ENCODE measurements around the gene KBTBD4.
"Not testable (repeated sequence)": the region's sequence is repeated elsewhere in the genome, so short reads cannot be mapped to it uniquely, and the experiment has no call there.

KBTBD4 gene

GRCh38 chr11:47560426-47560825, 18.3 kb downstream of the KBTBD4 start:
- no peak for DNase-seq (ENCODE audit: low read depth in 2 of 2)

DNA sequence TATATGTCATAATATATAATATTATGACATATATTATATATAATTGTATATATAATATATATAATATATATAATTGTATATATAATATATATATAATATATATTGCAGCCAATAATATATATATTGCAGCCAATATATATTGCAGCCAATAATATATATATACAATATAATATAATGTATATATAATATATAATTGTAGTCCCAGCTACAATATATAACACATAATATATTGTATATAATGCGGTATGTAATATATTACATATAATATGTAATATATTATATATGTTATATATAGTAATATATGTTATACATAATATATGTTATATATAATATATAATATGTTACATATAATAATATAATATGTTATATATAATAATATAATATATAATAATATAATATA, 20.1 kb downstream of the KBTBD4 start:
- DNase-seq (ENCODE audit: low read depth in 2 of 2), result no peak

DNA sequence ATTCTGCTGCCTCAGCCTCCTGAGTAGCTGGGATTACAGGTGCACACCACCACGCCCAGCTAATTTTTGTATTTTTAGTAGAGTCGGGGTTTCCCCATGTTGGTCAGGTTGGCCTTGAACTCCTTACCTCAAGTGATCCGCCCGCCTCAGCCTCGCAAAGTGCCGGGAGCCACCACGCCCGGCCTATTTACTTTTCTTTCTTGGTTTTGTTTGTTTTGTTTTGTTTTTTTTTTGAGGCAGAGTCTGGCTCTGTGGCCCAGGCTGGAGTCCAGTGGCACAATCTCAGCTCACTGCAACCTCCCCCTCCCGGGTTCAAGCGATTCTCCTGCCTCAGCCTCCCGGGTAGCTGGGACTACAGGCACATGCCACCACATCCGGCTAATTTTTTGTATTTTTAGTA, 21.8 kb downstream of the KBTBD4 start:
- DNase-seq (ENCODE audit: low read depth in 2 of 2), result not testable (repeated sequence)

GRCh38 chr11:47553406-47553743, 25.4 kb downstream of the KBTBD4 start:
- peak in 1 of 2 donors; percentile 26 for DNase-seq (ENCODE audit: low read depth in 2 of 2)

DNA sequence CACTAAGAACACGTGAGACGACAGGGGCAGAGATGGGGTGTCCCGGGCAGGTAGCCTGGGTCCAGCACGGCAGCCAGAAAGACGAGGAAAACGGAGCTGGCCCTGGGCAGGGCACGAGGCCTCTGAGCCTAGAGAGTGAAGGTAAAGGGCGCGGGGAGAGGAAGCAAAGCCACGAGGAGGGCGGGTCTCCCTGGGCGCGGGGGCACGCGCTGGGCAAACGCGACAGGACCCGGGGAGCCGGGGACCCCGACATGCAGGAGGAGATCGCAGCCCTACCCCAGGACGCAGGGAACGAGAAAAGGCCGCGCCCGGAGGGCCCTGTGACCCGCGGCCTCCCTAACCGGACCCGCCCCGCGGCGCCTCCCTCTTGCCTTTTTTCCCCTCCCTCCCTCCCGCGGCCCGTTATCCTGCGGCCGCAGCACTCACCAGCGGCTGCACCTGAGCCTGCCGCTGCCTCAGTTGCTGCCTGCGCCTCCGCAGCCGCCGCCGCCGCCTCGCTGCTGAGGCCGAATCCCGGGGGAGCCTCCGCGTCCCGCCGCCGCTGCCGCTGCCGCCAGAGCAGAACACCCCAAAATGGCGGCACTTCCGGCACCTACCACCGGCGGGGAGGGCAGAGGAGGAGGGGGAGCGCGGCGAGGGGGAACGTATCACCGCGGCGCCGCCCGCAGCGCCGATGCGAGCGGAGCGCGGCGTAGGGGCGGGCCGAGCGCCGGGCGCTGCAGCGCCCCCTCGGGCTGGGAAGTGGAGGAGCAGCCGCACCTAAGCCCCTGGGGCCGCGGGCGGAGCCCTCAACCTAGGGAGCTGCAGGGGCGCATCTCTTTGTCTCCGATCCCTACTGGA, 26.0 kb downstream of the KBTBD4 start, which contains the start of gene CELF1:
TSS of gene CELF1 (minus strand) at position 567 of the 840 bp plus-strand sequence. CDS start 53,609 bp downstream, outside the sequence.
- DNase-seq (ENCODE audit: low read depth in 2 of 2), result peak; percentile 88 to 89

GRCh38 chr11:47552056-47552565, 26.7 kb downstream of the KBTBD4 start:
- peak in 1 of 2 donors; percentile 9 for DNase-seq (ENCODE audit: low read depth in 2 of 2)

DNA sequence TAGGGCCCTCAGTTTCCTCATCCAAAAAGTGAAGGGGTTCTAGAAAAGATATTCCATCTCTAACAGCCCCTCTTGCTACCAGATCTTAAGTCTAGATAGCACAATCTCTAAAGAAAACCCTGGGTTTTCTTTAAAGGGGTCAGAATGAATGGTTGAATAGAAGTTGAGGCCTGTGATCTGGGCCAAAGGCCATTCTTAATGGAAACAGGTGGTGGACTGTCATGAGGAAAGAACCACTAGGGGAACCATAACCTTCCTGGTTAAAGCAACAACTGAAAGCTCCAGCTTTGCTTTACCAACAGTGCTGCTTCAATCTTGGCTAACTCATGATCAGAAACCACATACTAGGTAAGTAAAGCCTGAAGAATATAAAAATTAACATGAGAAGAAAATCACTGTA, 27.7 kb downstream of the KBTBD4 start:
- DNase-seq (ENCODE audit: low read depth in 2 of 2), result no peak

DNA sequence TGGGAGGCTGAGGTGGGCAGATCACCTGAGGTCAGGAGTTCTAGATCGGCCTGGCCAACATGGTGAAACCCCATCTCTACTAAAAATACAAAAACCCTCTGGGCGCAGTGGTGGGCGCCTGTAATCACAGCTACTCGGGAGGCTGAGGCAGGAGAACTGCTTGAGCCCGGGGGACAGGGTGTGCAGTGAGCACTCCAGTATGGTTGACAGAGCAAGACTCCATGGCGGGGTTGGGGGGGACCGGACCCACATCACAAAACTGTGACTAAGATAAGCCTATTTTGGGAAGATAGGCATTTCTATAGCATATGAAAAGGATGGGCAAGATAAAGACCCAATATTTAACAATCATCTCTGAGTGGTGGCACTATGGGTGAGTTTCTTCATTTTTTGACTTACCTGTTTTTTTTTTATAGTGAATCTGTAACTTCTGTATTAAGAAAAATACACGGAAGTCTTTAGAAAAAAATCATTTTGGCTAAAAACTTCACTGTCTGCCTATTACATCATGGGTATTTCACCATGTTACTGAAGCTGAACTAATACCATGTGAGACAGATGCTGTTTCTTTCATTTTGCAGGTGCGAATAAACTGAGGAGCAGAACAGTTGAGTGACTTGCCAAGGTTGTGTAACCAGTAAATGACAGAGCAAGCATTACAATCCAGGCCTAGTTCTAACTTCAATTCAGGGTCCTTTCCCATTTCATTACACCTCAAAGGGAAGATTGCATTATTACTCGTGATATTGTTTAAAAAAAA, 28.3 kb downstream of the KBTBD4 start:
- DNase-seq (ENCODE audit: low read depth in 2 of 2), result no peak

DNA sequence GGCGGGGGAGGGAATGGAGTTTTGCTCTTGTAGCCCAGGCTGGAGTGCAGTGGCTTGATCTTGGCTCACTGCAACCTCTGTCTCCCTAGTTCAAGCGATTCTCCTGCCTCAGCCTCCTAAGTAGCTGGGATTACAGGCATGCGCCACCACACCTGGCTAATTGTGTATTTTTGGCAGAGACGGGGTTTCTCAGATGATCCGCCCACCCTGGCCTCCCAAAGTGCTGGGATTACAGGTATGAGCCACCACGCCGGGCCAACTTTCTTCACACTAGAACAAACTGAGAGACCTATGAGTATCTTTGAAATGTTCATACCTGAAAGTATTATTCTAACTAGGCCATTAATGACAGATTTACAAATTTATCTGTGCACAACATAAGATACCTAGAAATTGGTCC, 32.5 kb downstream of the KBTBD4 start:
- not testable (repeated sequence) for DNase-seq (ENCODE audit: low read depth in 2 of 2)

GRCh38 chr11:47545298-47545697, 33.5 kb downstream of the KBTBD4 start:
- no peak for DNase-seq (ENCODE audit: low read depth in 2 of 2)

DNA sequence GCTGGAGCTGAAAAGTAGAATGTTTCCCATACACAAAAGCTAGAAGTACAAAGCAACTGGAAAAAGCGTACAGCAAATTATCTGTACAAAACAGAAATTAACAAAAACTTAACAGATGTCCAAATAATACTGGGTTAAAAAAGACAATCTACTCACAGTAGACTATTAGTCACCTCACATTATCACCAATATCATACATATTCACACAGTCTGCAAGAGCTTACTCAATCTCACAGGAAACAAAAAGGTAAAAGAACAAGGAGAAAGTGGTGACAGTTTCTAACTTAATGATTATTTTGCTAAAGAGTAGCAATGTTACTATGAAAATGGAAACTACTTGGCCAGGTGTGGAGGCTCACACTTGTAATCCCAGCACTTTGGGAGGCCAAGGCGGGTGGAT, 37.7 kb downstream of the KBTBD4 start:
- no peak for DNase-seq (ENCODE audit: low read depth in 2 of 2)

GRCh38 chr11:47539681-47540039, 39.1 kb downstream of the KBTBD4 start:
- no peak for DNase-seq (ENCODE audit: low read depth in 2 of 2)

- DNase-seq (ENCODE audit: low read depth in 2 of 2), result no peak
Measured at GRCh38 chr11:47538741-47539565, 39.8 kb downstream of the KBTBD4 start.

- no peak for DNase-seq (ENCODE audit: low read depth in 2 of 2)
Measured at GRCh38 chr11:47536915-47537314, 41.9 kb downstream of the KBTBD4 start.

DNA sequence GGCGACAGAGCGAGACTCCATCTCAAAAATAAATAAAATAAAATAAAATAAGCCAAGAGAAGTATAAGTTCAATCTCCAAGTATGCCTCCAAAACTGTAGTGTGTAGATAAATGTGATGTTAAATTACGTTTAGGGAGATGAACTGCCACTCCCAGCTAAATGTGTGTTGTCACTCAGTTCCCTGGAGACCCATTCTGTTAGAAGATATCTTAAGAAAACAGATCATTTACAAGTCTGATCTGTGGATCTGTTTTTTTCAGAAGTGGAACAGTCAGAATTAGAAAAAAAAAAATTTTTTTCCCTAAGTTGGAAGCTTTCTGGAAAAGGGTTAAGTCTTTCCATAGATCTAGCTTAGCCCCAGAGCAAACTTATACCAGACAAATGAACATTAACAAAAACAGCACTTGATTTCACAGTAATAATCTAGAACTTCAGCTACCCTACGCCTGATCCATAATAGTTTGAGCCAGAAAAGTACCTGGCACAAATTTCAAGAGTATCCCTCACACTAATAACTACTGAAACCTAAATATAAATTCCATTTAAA, 44.0 kb downstream of the KBTBD4 start:
- DNase-seq (ENCODE audit: low read depth in 2 of 2), result no peak

GRCh38 chr11:47533690-47534151, 45.0 kb downstream of the KBTBD4 start:
- DNase-seq (ENCODE audit: low read depth in 2 of 2), result no peak

- no peak for DNase-seq (ENCODE audit: low read depth in 2 of 2)
Measured at GRCh38 chr11:47532597-47533213, 46.1 kb downstream of the KBTBD4 start.

GRCh38 chr11:47531666-47532065, 47.1 kb downstream of the KBTBD4 start:
- no peak for DNase-seq (ENCODE audit: low read depth in 2 of 2)

- not testable (repeated sequence) for DNase-seq (ENCODE audit: low read depth in 2 of 2)
Measured at GRCh38 chr11:47530721-47531120, 48.0 kb downstream of the KBTBD4 start.

DNA sequence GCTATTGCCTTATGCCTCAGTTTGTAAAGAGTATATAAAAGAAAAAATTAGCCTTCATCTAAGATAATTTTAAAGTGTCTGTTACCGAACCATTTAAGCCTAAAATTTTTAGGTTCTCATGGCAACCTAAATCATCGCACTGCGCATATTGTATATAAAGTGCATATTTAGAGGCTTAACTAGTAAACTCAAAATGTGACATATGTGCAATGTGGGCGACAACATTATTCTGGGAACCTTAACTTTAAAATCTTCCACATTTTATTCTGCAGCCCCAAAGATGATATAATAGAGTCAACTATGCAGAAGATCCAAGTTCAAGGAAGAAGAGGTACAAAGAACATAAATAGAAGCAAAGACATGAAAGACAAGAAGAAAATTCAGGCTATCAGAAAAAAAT, 48.8 kb downstream of the KBTBD4 start:
- DNase-seq (ENCODE audit: low read depth in 2 of 2), result no peak

DNA sequence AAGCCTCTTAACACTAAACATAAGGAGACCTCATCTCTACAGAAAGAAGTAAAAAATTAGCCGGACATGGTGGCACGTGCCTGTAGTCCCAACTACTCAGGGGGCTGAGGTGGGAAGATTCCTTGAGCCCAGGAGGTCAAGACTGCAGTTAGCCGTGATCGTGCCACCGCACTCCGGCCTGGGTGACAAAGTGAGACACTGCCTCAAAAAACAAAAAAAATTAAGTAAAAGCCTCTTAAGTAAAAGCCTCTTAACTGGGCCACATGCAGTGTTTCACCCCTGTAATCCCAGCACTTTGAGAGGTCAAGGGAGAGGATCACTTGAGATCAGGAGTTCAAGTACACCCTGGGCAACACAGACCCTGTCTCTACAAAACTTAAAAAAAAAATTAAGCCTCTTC, 51.6 kb downstream of the KBTBD4 start:
- DNase-seq (ENCODE audit: low read depth in 2 of 2), result no peak
